Ecto neural progenitor cell (in vitro differentiated cells): Measurements from ENCODE around the gene USP13.

Experiments used
- DNase-seq: peaks from one replicate; pipeline ENCODE4 v3.0.0-alpha.2; 2018; ENCODE audit warnings: low spot score

USP13 gene

DNA sequence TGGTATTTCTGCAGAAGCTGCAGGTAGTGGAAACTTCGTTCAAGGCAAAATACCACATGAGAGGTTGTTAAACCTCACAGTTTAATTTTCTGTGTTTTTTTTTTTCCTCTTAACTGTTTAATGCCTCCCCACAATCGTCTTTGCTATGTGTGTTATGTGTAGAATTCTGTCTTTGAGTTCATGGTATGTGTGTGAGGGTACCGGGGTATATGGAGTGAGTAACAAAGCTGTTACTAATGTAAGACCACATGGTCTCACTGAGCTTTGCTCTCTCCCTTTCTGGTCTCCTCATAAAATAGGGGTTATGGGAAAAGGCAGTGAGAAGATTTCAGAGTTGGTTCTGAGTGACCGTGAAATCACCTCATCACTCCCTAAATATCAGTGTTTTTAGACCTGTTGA is 143.6 kb downstream of the USP13 start:
- no peak for DNase-seq

DNA sequence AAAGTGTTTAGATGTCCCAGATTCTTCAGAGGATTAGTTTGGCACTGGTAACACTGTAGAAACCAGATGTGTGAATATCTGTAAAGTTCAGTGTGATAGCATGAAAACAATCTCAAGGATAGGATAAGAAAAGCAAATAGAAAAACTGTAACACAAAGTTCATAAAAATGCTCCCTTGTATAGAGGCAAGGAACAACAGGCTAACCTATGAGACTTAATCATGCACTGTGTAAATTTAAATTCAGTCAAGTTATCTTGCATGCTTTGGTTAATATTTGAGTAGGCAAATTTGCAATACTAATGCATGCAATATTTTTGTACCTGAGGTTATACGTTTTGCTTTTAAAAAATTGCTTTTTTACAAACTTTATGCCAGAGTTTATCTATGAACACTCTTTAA is 144.4 kb downstream of the USP13 start:
- no peak for DNase-seq

GRCh38 chr3:179801263-179801662 is 148.4 kb downstream of the USP13 start:
- DNase-seq, result no peak

DNA sequence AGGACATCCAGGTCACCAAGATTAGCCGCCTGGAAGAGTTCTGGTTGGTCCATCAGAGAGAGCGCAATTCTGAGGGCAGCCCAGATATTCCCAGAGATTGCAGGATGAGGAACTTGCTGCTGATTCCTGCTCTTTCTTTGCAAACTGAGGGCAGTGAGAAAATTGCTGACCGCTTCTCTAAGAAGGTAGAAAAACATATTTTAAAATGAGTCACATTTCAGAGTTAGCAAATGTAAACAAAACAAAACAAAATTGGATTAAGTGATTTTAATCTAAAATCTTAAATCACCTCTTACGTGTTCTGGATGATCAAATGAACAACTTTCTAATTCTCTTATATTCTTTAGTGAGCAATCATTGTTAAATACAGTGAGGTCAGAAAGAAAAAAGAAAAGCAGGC is 149.0 kb downstream of the USP13 start:
- DNase-seq, result no peak

- no peak for DNase-seq
These were observed 153.3 kb downstream of the USP13 start for GRCh38 chr3:179806177-179806576.

- DNase-seq, result no peak
These were observed 154.7 kb downstream of the USP13 start for GRCh38 chr3:179807588-179807987.

DNA sequence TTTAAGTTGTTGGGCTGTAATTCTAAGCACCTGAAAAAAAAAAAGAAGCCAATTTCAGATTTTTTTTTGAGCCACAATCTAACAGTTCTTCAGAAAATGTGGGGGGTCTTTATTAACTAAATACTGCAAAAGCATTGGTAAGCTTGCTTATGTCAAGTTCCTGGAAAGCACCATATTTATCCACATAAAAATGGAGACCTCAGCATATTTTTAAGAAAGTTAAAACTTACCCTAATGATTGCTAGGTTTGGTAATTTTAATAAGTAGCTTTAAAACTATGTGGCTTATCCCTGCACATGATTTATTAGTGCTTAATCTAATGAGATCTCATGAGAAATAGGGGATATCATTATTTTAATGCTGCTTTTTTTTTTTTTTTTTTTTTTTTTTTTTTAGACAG is 156.8 kb downstream of the USP13 start:
- DNase-seq, result no peak

- DNase-seq, result no peak
These were observed 158.7 kb downstream of the USP13 start for GRCh38 chr3:179811321-179812095.

GRCh38 chr3:179812096-179812382 is 159.2 kb downstream of the USP13 start:
- DNase-seq, result no peak

GRCh38 chr3:179819379-179819778 is 166.5 kb downstream of the USP13 start:
- no peak for DNase-seq

- DNase-seq, result no peak
These were observed 169.5 kb downstream of the USP13 start for GRCh38 chr3:179822296-179822695.

GRCh38 chr3:179825527-179826246 is 172.8 kb downstream of the USP13 start:
- no peak for DNase-seq

DNA sequence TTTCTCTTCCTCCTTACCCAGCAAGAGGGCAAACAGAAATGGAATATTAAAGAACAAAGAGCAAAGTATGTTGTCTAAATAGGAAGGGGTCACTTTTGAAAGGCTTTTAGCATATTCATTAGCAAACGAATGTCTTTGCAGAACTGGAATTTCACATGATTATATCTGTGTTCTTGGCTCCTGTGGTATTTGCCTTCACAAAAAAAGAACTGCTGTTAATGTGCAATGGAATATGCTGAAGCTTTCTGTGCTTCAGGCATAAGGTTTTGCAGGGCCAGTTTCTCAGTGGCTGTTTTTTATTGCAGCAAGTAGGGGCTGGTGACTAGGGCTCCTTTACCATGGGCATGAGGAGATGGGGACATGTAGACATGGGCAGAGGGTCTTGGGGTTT is 173.4 kb downstream of the USP13 start:
- no peak for DNase-seq

GRCh38 chr3:179828738-179829137 is 175.9 kb downstream of the USP13 start:
- no peak for DNase-seq

GRCh38 chr3:179829401-179829800 is 176.6 kb downstream of the USP13 start:
- DNase-seq, result no peak

DNA sequence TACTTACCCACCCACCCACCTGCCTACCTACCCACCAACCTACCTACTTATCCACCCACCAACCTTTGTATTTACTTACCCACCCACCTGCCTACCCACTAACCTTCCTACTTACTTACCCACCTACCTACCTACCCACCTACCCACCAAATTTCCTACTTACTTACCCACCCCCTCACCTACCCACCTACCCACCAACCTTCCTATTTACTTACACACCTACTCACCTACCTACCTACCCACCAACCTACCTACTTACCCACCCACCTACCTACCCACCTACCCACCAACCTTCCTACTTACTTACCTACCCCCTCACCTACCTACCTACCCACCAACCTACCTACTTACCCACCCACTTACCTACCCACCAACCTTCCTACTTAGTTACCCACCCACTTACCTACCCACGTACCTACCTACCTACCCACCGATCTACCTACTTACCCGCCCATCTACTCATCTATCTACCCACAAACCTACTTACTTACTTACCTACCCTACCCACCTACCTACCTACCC is 179.6 kb downstream of the USP13 start:
- DNase-seq, result no peak

DNA sequence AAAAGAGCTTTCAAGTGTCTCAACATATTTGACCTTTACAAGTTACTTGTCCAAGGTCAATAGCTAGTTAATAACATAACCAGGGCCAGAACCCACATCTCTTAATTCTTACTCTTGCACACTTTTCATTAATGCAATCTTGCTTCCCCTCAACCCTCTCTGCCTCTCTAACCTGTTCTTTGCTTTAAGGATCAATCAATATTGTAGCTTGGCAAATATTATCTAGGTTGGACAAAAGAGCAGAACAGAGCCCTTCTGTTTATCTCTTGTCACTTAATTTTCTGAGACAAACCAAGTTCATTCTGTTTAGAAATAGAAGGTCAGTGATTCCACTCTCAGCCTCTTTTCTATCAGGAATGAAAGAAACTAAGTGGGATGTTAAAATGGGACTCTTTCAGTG is 180.5 kb downstream of the USP13 start:
- no peak for DNase-seq

GRCh38 chr3:179837374-179837773 is 184.5 kb downstream of the USP13 start:
- DNase-seq, result no peak
